K562 (cell line): ENCODE data around the gene TXN2. TPM values are rescaled to one million over a fixed set of nuclear protein-coding genes. Genes with fewer than 3 reads are reported as not detected.

Source experiments
- ATAC-seq: fragments of 200-7000 bp; cut with Tn5 transposase; 3 replicates; pipeline ENCODE4 v1.9.1; 2020; ENCODE audit warnings: moderate library complexity
- BruUV-seq: library from RNA; stranded (reverse); fragments of 400-500 nt; replicated peaks from 2 replicates; lab custom pipeline; 2021; lab: Mats Ljungman, UMichigan
- CTCF ChIA-PET: fragments of 300-600 bp; formaldehyde crosslinking; extraction: SDS; loops from one replicate; lab custom pipeline; 2021; ENCODE audit warnings: low intra/inter-chr PET ratio; lab: Yijun Ruan, JAX
- POLR2A ChIA-PET: fragments of 300-600, 350-650 bp; sonication (Branson Sonifier 250); formaldehyde crosslinking; extraction: SDS; loops from one replicate; lab custom pipeline; 2021; ENCODE audit warnings: antibody characterized with exemption, inconsistent platforms; lab: Yijun Ruan, JAX
- DNase-seq, 4 experiments: peaks; one replicate each; pipeline versions ENCODE4 v3.0.0 to v3.0.0-alpha.2; 2011 to 2018; ENCODE audit warnings: low spot score in 3 of 4, mixed read lengths in 3 of 4; ENCODE audit errors: extremely low read depth in 1 of 4
- FAIRE-seq: peaks from 2 replicates; lab custom pipeline; 2011; peaks lifted over from hg19 to GRCh38; lab: Jason Lieb, UNC
- H2AFZ ChIP-seq: 2 replicates; pipeline ENCODE4 v1.6.0; 2011; ENCODE audit warnings: low read depth, low read length, control low read depth, inconsistent platforms
- H3K27ac ChIP-seq: fragments of 200-600 bp; 3 replicates; pipeline ENCODE4 v1.8.0; 2011; ENCODE audit warnings: low read depth, mild to moderate bottlenecking, control low read depth, inconsistent platforms, low read length, moderate library complexity, mixed read lengths; ENCODE audit errors: extremely low read depth
- H3K27me3 ChIP-seq, 2 experiments: fragments of 300-600 bp in 1 of 2; 2 replicates in 1 of 2; 3 replicates in 1 of 2; pipeline versions ENCODE4 v1.6.0 to v1.8.0; 2011; ENCODE audit warnings: inconsistent platforms in 2 of 2, low read length in 2 of 2, mild to moderate bottlenecking in 1 of 2, mixed read lengths in 1 of 2, moderate library complexity in 1 of 2; ENCODE audit not compliant: control insufficient read depth in 2 of 2, insufficient read depth in 2 of 2
- H3K36me3 ChIP-seq: fragments of 300-600 bp; 3 replicates; pipeline ENCODE4 v1.8.0; 2011; ENCODE audit warnings: mild to moderate bottlenecking, low read length, inconsistent platforms; ENCODE audit not compliant: control insufficient read depth, insufficient read depth
- H3K4me1 ChIP-seq, 2 experiments: fragments of 200-600 bp in 1 of 2; replicated peaks in 1 of 2; 2 replicates in 1 of 2; 3 replicates in 1 of 2; pipeline versions ENCODE4 v1.5.1 to v1.8.0; 2011; ENCODE audit warnings: inconsistent platforms in 2 of 2, low read length in 2 of 2, mild to moderate bottlenecking in 1 of 2, mixed read lengths in 1 of 2, moderate library complexity in 1 of 2; ENCODE audit not compliant: control insufficient read depth in 2 of 2, insufficient read depth in 2 of 2
- H3K4me2 ChIP-seq: 2 replicates; pipeline ENCODE4 v1.6.1; 2011; ENCODE audit warnings: low read length, control low read depth, inconsistent platforms, mixed read lengths; ENCODE audit not compliant: insufficient read depth
- H3K4me3 ChIP-seq: fragments of 200-600 bp; sonication (generic), shearing (Covaris generic); 2 replicates; pipeline ENCODE4 v1.5.1; 2016; ENCODE audit warnings: control low read depth, inconsistent platforms
- H3K79me2 ChIP-seq: fragments of 200-600 bp; 3 replicates; pipeline ENCODE4 v1.8.0; 2011; ENCODE audit warnings: low read length, inconsistent platforms; ENCODE audit not compliant: control insufficient read depth, insufficient read depth
- H3K9ac ChIP-seq, 2 experiments: 2 replicates each; pipeline versions ENCODE4 v1.6.0 to v1.6.1; 2011; ENCODE audit warnings: low read depth in 2 of 2, low read length in 2 of 2, control low read depth in 1 of 2, inconsistent platforms in 1 of 2, mild to moderate bottlenecking in 1 of 2, mixed read lengths in 1 of 2; ENCODE audit not compliant: insufficient read depth in 1 of 2
- H3K9me1 ChIP-seq: one replicate; pipeline ENCODE4 v1.6.0; 2011; ENCODE audit warnings: inconsistent platforms, mild to moderate bottlenecking, low read length, moderate library complexity; ENCODE audit not compliant: control insufficient read depth, insufficient read depth
- H3K9me3 ChIP-seq: replicated peaks from 2 replicates; pipeline ENCODE4 v1.5.1; 2011; ENCODE audit warnings: low read depth, low read length, inconsistent platforms; ENCODE audit not compliant: control insufficient read depth, insufficient read depth
- H4K20me1 ChIP-seq: replicated peaks from 2 replicates; pipeline ENCODE4 v1.6.1; 2011; ENCODE audit warnings: low read length, inconsistent platforms, mixed read lengths; ENCODE audit not compliant: control insufficient read depth, insufficient read depth
- ATF4 ChIP-seq: fragments of 450-650 bp; formaldehyde crosslinking; IDR thresholded peaks from 2 replicates; pipeline ENCODE4 v1.4.0; 2022; ENCODE audit warnings: mild to moderate bottlenecking, moderate library complexity
- BCOR ChIP-seq: fragments of 450-650 bp; IDR thresholded peaks from 2 replicates; pipeline ENCODE4 v1.6.1; 2016
- BHLHE40 ChIP-seq: IDR thresholded peaks from 2 replicates; pipeline ENCODE4 v1.6.1; 2011; ENCODE audit warnings: low read length, improper control_type of control experiment
- BRD9 ChIP-seq: fragments of 450-650 bp; IDR thresholded peaks from 2 replicates; pipeline ENCODE4 v1.6.1; 2018; ENCODE audit warnings: low read depth; ENCODE audit not compliant: partially characterized antibody
- CEBPB ChIP-seq: fragments of 450-650 bp; IDR thresholded peaks from 2 replicates; pipeline ENCODE4 v1.6.1; 2016; ENCODE audit warnings: missing genetic modification characterization, missing compliant biosample characterization
- CHD1 ChIP-seq: fragments of 200-600 bp; sonication (generic); IDR thresholded peaks from one replicate; pipeline ENCODE4 v1.6.1; 2012; ENCODE audit warnings: mild to moderate bottlenecking, moderate library complexity, low read length, inconsistent platforms
- DACH1 ChIP-seq: fragments of 450-650 bp; IDR thresholded peaks from 2 replicates; pipeline ENCODE4 v1.6.1; 2018; ENCODE audit not compliant: partially characterized antibody
- E2F3 ChIP-seq: fragments of 250-450 bp; sonication (Bioruptor Pico); IDR thresholded peaks from 2 replicates; pipeline ENCODE4 v1.4.0; 2020; ENCODE audit warnings: mild to moderate bottlenecking
- EWSR1 ChIP-seq: fragments of 450-650 bp; IDR thresholded peaks from 2 replicates; pipeline ENCODE4 v1.6.1; 2018; ENCODE audit warnings: borderline replicate concordance, mild to moderate bottlenecking, low read depth, moderate library complexity; ENCODE audit not compliant: partially characterized antibody
- FOSL1 ChIP-seq: fragments of 200-800 bp; sonication (Bioruptor generic); conservative IDR thresholded peaks from 2 replicates; pipeline ENCODE4 v1.6.1; 2016; ENCODE audit warnings: missing genetic modification characterization, missing compliant biosample characterization
- HBP1 ChIP-seq: fragments of 450-650 bp; formaldehyde crosslinking; IDR thresholded peaks from 2 replicates; pipeline ENCODE4 v1.4.0; 2022; ENCODE audit warnings: missing genetic modification characterization
- HDAC2 ChIP-seq: fragments of 450-650 bp; IDR thresholded peaks from 2 replicates; pipeline ENCODE4 v1.6.1; 2016; ENCODE audit warnings: mild to moderate bottlenecking
- NCOA2 ChIP-seq, 2 experiments: fragments of 450-650 bp; IDR thresholded peaks; 2 replicates each; pipeline ENCODE4 v1.6.1; 2018; ENCODE audit warnings: mild to moderate bottlenecking in 2 of 2, moderate library complexity in 1 of 2; ENCODE audit not compliant: partially characterized antibody in 2 of 2
- THAP7 ChIP-seq: fragments of 250-450 bp; sonication (Bioruptor Pico); IDR thresholded peaks from 2 replicates; pipeline ENCODE4 v1.5.0; 2021
- ZBTB2 ChIP-seq: fragments of 450-650 bp; IDR thresholded peaks from 2 replicates; pipeline ENCODE4 v1.6.1; 2016; ENCODE audit warnings: antibody characterized with exemption
- ZFP36 ChIP-seq: fragments of 150-350 bp; IDR thresholded peaks from 2 replicates; pipeline ENCODE4 v1.6.1; 2018; ENCODE audit warnings: low read length, low read depth; ENCODE audit not compliant: partially characterized antibody
- ZNF174 ChIP-seq: fragments of 250-450 bp; sonication (Bioruptor Pico); IDR thresholded peaks from 2 replicates; pipeline ENCODE4 v1.4.0; 2020; ENCODE audit warnings: mild to moderate bottlenecking
- ZNF253 ChIP-seq: fragments of 250-450 bp; sonication (Bioruptor Pico); conservative IDR thresholded peaks from 2 replicates; pipeline ENCODE4 v1.6.1; 2021; ENCODE audit warnings: mild to moderate bottlenecking
- ZNF41 ChIP-seq: fragments of 250-450 bp; sonication (Bioruptor Pico); conservative IDR thresholded peaks from 2 replicates; pipeline ENCODE4 v1.4.0; 2020; ENCODE audit warnings: mild to moderate bottlenecking
- WGBS: fragments of 100-300 bp; shearing (Covaris generic); methylation state at CpG from one replicate; pipeline ENCODE4 v1.1.6; 2016; ENCODE audit warnings: low coverage, mixed read lengths; ENCODE audit not compliant: insufficient coverage; ENCODE audit errors: missing lambda C conversion rate; 5-methylcytosine and 5-hydroxymethylcytosine counted together
- in situ Hi-C: fragments of 300-500 bp; cut with MboI; formaldehyde crosslinking; loops from 4 replicates; pipeline ENCODE4 v1.15.0; 2018; ENCODE audit warnings: inconsistent platforms, mixed read lengths
- intact Hi-C: fragments of 100-400 bp; cut with micrococcal nuclease; formaldehyde crosslinking; loops from 2 replicates; pipeline ENCODE4 v1.14.2; 2022
- polyA plus RNA-seq, 8 experiments: library from polyadenylated mRNA; depleted of rRNA in 4 of 8; stranded (reverse) in 5 of 8; unstranded in 3 of 8; fragments of >200 nt; fragmentation: Nextera tagmentation in 2 of 8; fragmentation: Illumina TruSeq in 1 of 8; extraction: Ambion mirVana in 2 of 8; extraction: Trizol in 1 of 8; gene quantifications; 2 replicates each; pipeline versions ENCODE4 v1.2.1 to v1.2.3, GENCODE V29; 2011 to 2014; ENCODE audit warnings: inconsistent platforms in 1 of 8, missing spikeins in 1 of 8
- total RNA-seq, 7 experiments: library from RNA; depleted of rRNA in 6 of 7; stranded (reverse); fragments of >200 nt in 6 of 7; fragmentation: Illumina TruSeq in 2 of 7; extraction: Trizol in 2 of 7; gene quantifications; 2 replicates each; pipeline versions ENCODE4 v1.2.1 to v1.2.3, GENCODE V29; 2011 to 2021; ENCODE audit warnings: low replicate concordance in 1 of 7

TXN2 gene
- total and polyA plus RNA-seq, 9 of the 15 experiments (the other 6 are each of a cell fraction or from before 2014, with no cell fraction given), result 48.5 to 399 (median 118) TPM

GRCh38 chr22:36461665-36462649 is 19.5 kb downstream of the TXN2 start:
- CTCF ChIA-PET, result no interaction called here
- no peak for TF ChIP-seq FOSL1 (tag)
- no peak for TF ChIP-seq E2F3
- TF ChIP-seq CHD1, result no peak
- no peak for TF ChIP-seq ZBTB2
- no peak for TF ChIP-seq NCOA2 (IDR thresholded peaks at IDR 0.05; ENCODE audit: partially characterized antibody in 2 of 2)
- TF ChIP-seq HDAC2, result 0 out of 2 replicates have a peak, but pooled peaks have one; percentile 22
- no peak for TF ChIP-seq BHLHE40
- no peak for TF ChIP-seq ATF4 (CRISPR knock-in tag)
- no peak for TF ChIP-seq ZNF253 (CRISPR knock-in tag)
- peak; percentile 35 for TF ChIP-seq ZFP36
- peak; percentile 31 for TF ChIP-seq BRD9
- TF ChIP-seq CEBPB (tag), result no peak
- TF ChIP-seq THAP7, result no peak
- no peak for TF ChIP-seq EWSR1
- TF ChIP-seq ZNF174 (CRISPR knock-in tag), result no peak
- peak; percentile 71 for TF ChIP-seq BCOR
- TF ChIP-seq DACH1, result no peak
- no peak for TF ChIP-seq ZNF41 (CRISPR knock-in tag)
- no peak for TF ChIP-seq HBP1 (CRISPR knock-in tag)

More at GRCh38 chr22:36461665-36462649, 19.5 kb downstream of the TXN2 start:
- H3K4me1 ChIP-seq, result peaks cover 14 to 41% of the 10 kb centered on the region in 2 experiments
- in situ Hi-C loops, result no loop called here
- intact Hi-C loops, result no loop called here
- no peaks in the 10 kb centered on the region for H3K9me1 ChIP-seq
- H2AFZ ChIP-seq, result no peak overlapping the region
- DNase-seq, result no peak
- H3K79me2 ChIP-seq, result no peaks in the 10 kb centered on the region
- ATAC-seq, result no peak
- H3K27ac ChIP-seq, result no peak overlapping the region
- POLR2A ChIA-PET, result no interaction called here
- H3K9me3 ChIP-seq, result no peaks in the 10 kb centered on the region
- 75% methylated on average over 11 of the region's 16 CpGs for WGBS
- H4K20me1 ChIP-seq, result no peaks in the 10 kb centered on the region
- H3K36me3 ChIP-seq, result peaks cover 4% of the 10 kb centered on the region; the same call in 2 of the 3 replicates
- no peak for FAIRE-seq
- BruUV-seq, result no TSS peak
- H3K4me3 ChIP-seq, result no peak overlapping the region
- H3K4me2 ChIP-seq, result no peak overlapping the region
- no peak overlapping the region for H3K9ac ChIP-seq
- H3K27me3 ChIP-seq, result no peaks in the 10 kb centered on the region
